ENCODE measurements around the gene SHOC2. TPM values are rescaled to one million over a fixed set of nuclear protein-coding genes. Genes with fewer than 3 reads are reported as not detected.

SHOC2 gene
- polyA plus RNA-seq, 3 donors = 13.9 to 69.9 (median 68.9) TPM

- intact Hi-C loops (cut with micrococcal nuclease) = no loop called here
- Histone ChIP-seq H3K27me3 (ENCODE audit: control insufficient read depth in 2 of 2, insufficient read depth in 2 of 2, low read length in 2 of 2) (no peaks in the 10 kb centered on the region), H3K79me2 (ENCODE audit: insufficient read depth, low read length) (peaks cover 100% of the 10 kb centered on the region), H3K36me3 (replicated peaks in 1 of 2; ENCODE audit: control insufficient read depth in 1 of 2, insufficient read depth in 2 of 2, low read length in 2 of 2) (peaks cover 0 to 33% of the 10 kb centered on the region in 2 donors), H3K4me1 (ENCODE audit: control insufficient read depth in 1 of 2, insufficient read depth in 2 of 2, low read length in 2 of 2) (peaks cover 0 to 14% of the 10 kb centered on the region in 2 donors), H3K4me2 (replicated peaks; ENCODE audit: extremely low read depth, low read length, poor library complexity, severe bottlenecking) (no peak overlapping the region), H3K9ac (ENCODE audit: insufficient read depth, low read length, poor library complexity, severe bottlenecking) (no peak overlapping the region), H3K27ac (ENCODE audit: low read depth in 1 of 2, low read length in 2 of 2) (no peak overlapping the region), H4K20me1 (ENCODE audit: insufficient read depth, low read length) (peaks cover 100% of the 10 kb centered on the region), H3K4me3 (replicated peaks in 1 of 3; ENCODE audit: low read depth in 2 of 3, low read length in 3 of 3) (no peak overlapping the region), H2AFZ (ENCODE audit: insufficient read depth, low read depth, low read length, poor library complexity, severe bottlenecking) (no peak overlapping the region), H3K9me3 (replicated peaks in 1 of 2; ENCODE audit: control insufficient read depth in 1 of 2, insufficient read depth in 1 of 2, low read length in 2 of 2) (no peaks in the 10 kb centered on the region)
- Mint-ChIP-seq H3K36me3 (peaks cover 47 to 49% of the 10 kb centered on the region in 2 donors), H3K27me3 (ENCODE audit: low read depth in 3 of 3) (no peaks in the 10 kb centered on the region), H3K9me3 (peaks cover 0 to 2% (median 0%) of the 10 kb centered on the region in 7 donors), H3K4me1 (peaks cover 32% of the 10 kb centered on the region), H3K27ac (peak overlapping the region in 2 of 7 donors; percentile 16), H3K4me3 (no peak overlapping the region)
- TF ChIP-seq CTCF (IDR thresholded peaks at IDR 0.05) = no peak
- 67% methylated on average over 3 of the region's 4 CpGs for WGBS (ENCODE audit: insufficient coverage)
- no peak for DNase-seq
These were observed 27.7 kb downstream of the SHOC2 start for GRCh38 chr10:110947061-110947595.

GRCh38 chr10:110951381-110951780, 32.0 kb downstream of the SHOC2 start:
- WGBS (ENCODE audit: insufficient coverage) = no CpG with 5 or more reads among the region's 4 CpGs
- peak overlapping the region; percentile 13 to 33 for H3K27ac ChIP-seq (ENCODE audit: low read depth in 1 of 2, low read length in 2 of 2)
- no peak overlapping the region for H3K9ac ChIP-seq (ENCODE audit: insufficient read depth, low read length, poor library complexity, severe bottlenecking)
- H3K27ac Mint-ChIP-seq = peak overlapping the region in 6 of 7 donors; percentile 23 to 76 (median 38)
- H3K4me1 Mint-ChIP-seq = peaks cover 21% of the 10 kb centered on the region
- peaks cover 0 to 25% of the 10 kb centered on the region in 2 donors for H3K36me3 ChIP-seq (replicated peaks in 1 of 2; ENCODE audit: control insufficient read depth in 1 of 2, insufficient read depth in 2 of 2, low read length in 2 of 2)
- no peaks in the 10 kb centered on the region for H3K27me3 ChIP-seq (ENCODE audit: control insufficient read depth in 2 of 2, insufficient read depth in 2 of 2, low read length in 2 of 2)
- H3K9me3 ChIP-seq (replicated peaks in 1 of 2; ENCODE audit: control insufficient read depth in 1 of 2, insufficient read depth in 1 of 2, low read length in 2 of 2) = no peaks in the 10 kb centered on the region
- peaks cover 25 to 27% of the 10 kb centered on the region in 2 donors for H3K36me3 Mint-ChIP-seq
- H3K4me2 ChIP-seq (replicated peaks; ENCODE audit: extremely low read depth, low read length, poor library complexity, severe bottlenecking) = no peak overlapping the region
- H2AFZ ChIP-seq (ENCODE audit: insufficient read depth, low read depth, low read length, poor library complexity, severe bottlenecking) = no peak overlapping the region
- intact Hi-C loops (cut with micrococcal nuclease) = no loop called here
- H4K20me1 ChIP-seq (ENCODE audit: insufficient read depth, low read length) = peaks cover 99% of the 10 kb centered on the region
- no peak overlapping the region for H3K4me3 ChIP-seq (replicated peaks in 1 of 3; ENCODE audit: low read depth in 2 of 3, low read length in 3 of 3)
- H3K79me2 ChIP-seq (ENCODE audit: insufficient read depth, low read length) = peaks cover 99% of the 10 kb centered on the region
- peaks cover 0 to 14% of the 10 kb centered on the region in 2 donors for H3K4me1 ChIP-seq (ENCODE audit: control insufficient read depth in 1 of 2, insufficient read depth in 2 of 2, low read length in 2 of 2)
- no peaks in the 10 kb centered on the region for H3K27me3 Mint-ChIP-seq (ENCODE audit: low read depth in 3 of 3)
- H3K9me3 Mint-ChIP-seq = peaks cover 0 to 2% (median 0%) of the 10 kb centered on the region in 7 donors
- TF ChIP-seq CTCF (IDR thresholded peaks at IDR 0.05) = no peak
- no peak overlapping the region for H3K4me3 Mint-ChIP-seq
- peak in 2 of 3 donors; percentile 7 to 11 for DNase-seq
